NCI-H2227 treated with DMSO at 0.1 percent for 48 hours (cell line): ENCODE results near the gene RHOBTB3.
"Not testable (repeated sequence)": the region's sequence is repeated elsewhere in the genome, so short reads cannot be mapped to it uniquely, and the experiment has no call there.

ENCODE experiments used
- DNase-seq: peaks from one replicate; lab custom pipeline; 2025; lab: John Stamatoyannopoulos, UW

The RHOBTB3 gene, protein sequence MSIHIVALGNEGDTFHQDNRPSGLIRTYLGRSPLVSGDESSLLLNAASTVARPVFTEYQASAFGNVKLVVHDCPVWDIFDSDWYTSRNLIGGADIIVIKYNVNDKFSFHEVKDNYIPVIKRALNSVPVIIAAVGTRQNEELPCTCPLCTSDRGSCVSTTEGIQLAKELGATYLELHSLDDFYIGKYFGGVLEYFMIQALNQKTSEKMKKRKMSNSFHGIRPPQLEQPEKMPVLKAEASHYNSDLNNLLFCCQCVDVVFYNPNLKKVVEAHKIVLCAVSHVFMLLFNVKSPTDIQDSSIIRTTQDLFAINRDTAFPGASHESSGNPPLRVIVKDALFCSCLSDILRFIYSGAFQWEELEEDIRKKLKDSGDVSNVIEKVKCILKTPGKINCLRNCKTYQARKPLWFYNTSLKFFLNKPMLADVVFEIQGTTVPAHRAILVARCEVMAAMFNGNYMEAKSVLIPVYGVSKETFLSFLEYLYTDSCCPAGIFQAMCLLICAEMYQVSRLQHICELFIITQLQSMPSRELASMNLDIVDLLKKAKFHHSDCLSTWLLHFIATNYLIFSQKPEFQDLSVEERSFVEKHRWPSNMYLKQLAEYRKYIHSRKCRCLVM

DNA sequence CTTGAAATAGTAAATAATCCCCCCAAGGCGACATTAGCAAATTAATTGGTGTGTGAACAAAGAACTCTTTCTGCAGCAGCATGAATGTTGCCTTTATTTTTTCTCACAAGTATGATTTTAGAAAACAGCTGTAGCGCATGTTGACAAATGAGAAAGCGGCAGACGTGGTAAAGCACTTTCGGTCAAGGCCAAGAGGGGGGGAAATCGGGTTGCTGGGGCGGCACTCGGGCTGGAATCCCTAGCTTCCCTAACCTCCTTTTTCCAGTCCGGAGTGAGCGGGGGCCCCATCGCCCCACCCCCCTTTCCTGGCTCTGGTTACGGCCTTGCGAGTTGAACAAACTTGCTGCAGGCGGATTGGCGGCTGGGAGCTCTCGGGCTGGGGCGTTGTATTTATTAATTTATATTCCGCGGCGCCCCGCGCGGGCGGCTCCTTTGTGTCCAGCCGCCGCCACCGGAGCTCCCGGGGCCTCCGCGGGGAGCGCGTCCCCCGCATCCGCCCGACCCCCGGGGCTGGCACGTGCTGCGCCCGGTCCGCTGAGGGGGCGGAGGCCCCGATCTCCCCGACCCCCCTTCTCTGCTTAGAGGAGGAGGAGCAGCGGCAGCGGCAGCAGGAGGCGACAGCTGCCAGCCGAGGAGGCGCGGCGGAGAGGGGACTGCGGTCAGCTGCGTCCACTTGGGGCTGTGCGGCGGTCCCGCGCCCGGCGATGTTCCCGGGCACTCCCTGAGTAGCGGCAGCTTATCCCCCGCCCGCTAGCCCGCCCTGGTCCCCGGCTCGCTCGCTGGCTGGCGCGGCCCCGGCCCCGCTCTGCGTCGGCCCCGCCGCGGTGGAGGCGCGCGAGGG lies at the start of gene RHOBTB3:
Gene RHOBTB3, plus strand, starts transcription at position 607 of the 841 bp plus-strand sequence. CDS start 347 bp downstream, outside the sequence.
- DNase-seq = peak; percentile 79

- no peak for DNase-seq
These were observed 48.2 kb upstream of the RHOBTB3 start, which contains the start of gene SPATA9 for GRCh38 chr5:95682891-95683290. Gene SPATA9, minus strand, starts transcription at chr5:95682991. Its CDS starts 137 bp downstream, at chr5:95682854.

GRCh38 chr5:95684361-95684760 lies 46.8 kb upstream of the RHOBTB3 start:
- DNase-seq = no peak

DNA sequence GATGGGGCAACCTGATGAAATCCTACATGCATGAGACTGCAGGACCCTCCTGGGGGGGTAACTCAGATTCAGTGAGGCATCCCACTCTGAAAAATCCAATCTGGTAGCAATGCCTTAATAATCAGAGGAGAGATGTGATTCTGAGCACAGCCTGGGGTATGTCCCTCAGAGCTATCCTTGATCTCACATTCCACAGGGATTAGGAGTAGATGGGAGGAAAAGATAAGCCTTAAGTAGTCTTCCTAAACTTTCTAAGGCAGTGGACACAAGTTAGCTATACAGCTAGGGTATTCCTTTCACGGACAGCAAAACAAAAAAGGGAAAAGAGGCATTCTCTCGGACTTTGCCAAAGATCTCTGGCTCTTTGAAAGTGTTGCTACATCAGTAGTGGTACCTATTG lies 44.5 kb upstream of the RHOBTB3 start:
- no peak for DNase-seq

DNA sequence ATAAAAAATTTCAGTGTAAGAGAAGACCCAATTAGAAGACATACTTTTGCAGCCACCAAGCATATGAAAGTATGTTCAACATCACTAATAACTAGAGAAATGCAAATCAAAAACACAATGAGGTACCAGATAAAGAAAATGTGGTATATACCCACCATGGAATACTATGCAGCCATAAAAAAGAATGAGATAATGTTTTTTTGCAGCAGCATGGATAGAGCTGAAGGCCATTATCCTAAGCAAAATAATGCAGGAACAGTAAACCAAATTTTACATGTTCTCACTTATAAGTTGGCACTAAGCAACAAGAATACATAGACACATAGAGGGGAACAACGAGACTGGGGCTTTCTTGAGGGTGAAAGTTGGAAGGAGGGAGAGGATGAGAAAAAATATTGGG lies 41.5 kb upstream of the RHOBTB3 start:
- no peak for DNase-seq

DNA sequence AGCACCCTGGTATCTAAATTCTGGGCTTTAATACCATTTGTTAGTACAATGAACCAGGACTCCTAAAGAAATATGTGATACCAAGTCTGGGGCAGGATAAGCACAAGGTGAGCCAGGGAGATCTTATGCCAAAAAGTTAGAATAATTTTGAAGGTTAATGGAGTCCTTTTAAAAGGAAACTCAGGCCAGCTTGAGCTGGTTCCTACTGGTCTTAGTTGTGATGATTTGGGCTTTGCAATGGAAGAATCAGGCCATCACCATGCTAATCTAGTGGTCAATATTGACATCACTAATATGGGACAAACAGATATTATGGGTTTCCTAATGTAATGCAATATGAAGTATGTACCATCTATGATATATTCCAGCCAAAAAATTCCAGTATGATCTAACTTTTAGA lies 40.8 kb upstream of the RHOBTB3 start:
- no peak for DNase-seq

- peak; percentile 67 for DNase-seq
These were observed 33.1 kb upstream of the RHOBTB3 start for GRCh38 chr5:95697781-95698681.

- no peak for DNase-seq
These were observed 31.8 kb upstream of the RHOBTB3 start for GRCh38 chr5:95699337-95699736.

DNA sequence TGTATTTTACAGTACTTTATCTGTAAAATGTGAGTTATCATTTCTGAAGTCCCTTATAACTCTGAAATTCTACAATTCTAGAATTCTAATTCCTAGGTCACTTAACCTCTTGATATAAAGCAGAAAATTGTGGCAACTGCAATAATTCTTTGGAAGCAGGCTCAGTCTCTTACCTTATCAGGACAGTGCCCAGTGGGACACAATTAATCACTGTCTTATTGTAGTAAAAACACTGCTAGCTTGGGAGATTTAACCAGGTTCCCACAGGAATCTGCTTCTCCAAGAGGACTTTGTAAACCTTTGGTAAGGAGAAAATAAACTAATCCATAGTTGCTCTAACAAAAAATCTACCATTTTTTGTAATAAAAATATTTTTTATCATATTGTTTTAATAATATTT lies 30.1 kb upstream of the RHOBTB3 start:
- no peak for DNase-seq

DNA sequence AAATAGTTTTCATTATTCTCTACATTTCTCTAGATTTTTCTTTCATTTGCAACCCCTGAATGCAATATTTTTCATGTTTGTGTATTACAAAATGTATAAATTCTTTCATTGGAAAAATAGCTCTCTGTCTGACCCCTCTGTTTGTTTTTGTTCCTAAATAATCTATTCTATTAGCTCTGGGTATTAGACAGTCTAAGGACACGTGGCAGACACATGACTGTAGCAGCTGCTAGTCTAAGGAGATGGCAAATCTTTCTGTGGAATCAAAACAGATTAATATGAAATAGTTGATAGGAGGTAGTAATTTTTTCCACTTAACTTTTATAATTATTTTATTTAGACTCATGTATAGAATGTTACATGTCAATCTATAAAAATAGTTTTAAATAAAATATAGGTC lies 27.0 kb upstream of the RHOBTB3 start:
- no peak for DNase-seq

GRCh38 chr5:95706196-95706595 lies 24.9 kb upstream of the RHOBTB3 start:
- DNase-seq = not testable (repeated sequence)

DNA sequence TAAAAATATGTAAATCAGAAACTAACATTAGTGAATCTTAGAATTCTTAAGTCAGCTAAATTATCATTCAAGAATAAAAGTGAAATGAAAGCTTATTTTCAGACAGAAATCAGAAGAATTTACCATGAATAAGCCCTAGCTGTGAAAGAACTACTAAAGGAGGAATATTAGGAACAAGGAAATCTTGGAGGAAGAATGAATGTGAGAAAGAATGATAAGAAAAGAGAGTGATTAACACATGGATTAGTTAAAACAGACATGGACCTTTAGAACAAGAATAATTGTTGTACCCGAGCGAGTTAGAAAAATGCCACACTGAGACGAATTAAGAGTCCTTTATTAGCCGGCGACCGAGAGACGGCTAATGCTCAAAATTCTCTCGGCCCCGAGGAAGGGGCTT lies 24.1 kb upstream of the RHOBTB3 start:
- no peak for DNase-seq

GRCh38 chr5:95707534-95708188 lies 23.5 kb upstream of the RHOBTB3 start:
- DNase-seq = not testable (repeated sequence)

- DNase-seq = no peak
These were observed 22.3 kb upstream of the RHOBTB3 start for GRCh38 chr5:95708876-95709275.

GRCh38 chr5:95709967-95710650 lies 21.0 kb upstream of the RHOBTB3 start:
- peak; percentile 61 for DNase-seq

GRCh38 chr5:95710651-95711500 lies 20.3 kb upstream of the RHOBTB3 start:
- DNase-seq = peak; percentile 40

DNA sequence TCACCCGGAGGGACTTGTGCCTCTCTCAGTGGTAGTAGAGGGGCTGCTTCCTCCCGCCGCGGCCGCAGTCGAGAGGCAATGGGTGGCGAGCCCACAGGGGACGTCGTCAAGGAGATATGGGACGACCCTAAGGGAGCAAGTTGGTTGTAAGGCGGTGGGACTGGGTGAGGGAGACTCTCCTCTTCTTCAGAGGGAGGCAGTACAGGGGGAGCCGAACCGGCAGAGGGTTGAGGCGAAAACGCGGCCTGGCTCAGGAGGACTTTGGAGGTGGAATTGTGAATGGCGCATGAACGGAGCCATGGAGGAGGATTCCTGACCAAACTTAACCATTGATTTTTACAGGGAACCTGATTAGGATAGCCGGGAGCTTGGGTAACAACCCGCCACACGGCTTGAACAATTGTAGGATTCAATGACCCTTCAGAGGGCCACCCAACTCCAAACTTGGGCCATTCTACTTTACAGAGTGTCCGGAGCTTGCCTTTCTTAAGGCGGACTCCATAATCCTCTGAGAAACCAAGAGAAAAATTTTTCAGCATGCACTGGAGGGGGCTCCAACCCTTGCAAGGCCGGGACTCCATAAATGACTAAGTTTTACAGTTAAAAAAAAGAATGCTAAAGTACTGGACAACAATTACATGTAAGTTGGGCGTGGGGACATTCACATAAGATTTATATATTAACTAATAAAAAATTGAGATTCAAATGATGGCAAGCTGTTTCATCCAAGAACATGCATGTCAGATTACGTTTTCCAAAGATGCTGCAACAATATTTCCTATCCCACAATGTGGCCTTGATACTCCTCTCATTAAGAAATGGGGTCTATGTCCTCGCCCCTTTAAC lies 19.4 kb upstream of the RHOBTB3 start:
- peak; percentile 48 for DNase-seq

DNA sequence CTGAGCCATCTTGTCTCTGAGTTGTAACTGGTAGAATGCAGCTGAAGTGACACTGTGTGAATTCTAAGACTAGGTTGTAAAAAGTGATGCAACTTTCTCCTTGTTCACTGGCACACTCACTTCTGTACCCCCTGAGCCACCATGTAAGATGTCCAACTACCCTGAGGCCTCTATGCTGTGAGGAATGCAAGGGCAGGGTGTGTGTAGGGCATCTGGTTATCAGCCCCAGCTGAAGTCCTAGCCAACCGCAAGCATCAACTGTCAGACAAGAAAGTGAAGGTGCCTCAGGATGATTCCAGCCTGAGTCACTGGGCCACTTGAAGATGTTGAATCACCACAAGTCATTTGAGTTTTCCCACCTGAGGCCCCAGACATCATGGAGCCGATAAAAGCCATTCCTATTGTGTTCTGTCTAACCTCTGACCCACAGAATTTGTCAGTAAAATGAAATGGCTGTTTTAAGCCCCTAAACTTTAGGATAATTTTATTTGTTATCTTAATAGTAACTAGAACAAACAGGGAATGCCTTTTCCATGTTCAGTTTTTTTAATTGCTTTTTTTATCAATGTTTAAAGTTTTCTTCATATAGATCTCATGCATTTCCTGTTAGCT lies 18.7 kb upstream of the RHOBTB3 start:
- peak; percentile 34 for DNase-seq
